GM12892 (cell line): ENCODE results near the gene PGF.
"Not testable (repeated sequence)": the region's sequence is repeated elsewhere in the genome, so short reads cannot be mapped to it uniquely, and the experiment has no call there.

Experiments
- POLR2A ChIP-seq: IDR thresholded peaks from 2 replicates; pipeline ENCODE4 v1.6.1; 2011; ENCODE audit warnings: low read depth, low read length, control low read depth
- POLR2AphosphoS5 ChIP-seq: IDR thresholded peaks from 2 replicates; pipeline ENCODE4 v1.6.1; 2011; ENCODE audit warnings: low read depth, low read length, control low read depth

DNA sequence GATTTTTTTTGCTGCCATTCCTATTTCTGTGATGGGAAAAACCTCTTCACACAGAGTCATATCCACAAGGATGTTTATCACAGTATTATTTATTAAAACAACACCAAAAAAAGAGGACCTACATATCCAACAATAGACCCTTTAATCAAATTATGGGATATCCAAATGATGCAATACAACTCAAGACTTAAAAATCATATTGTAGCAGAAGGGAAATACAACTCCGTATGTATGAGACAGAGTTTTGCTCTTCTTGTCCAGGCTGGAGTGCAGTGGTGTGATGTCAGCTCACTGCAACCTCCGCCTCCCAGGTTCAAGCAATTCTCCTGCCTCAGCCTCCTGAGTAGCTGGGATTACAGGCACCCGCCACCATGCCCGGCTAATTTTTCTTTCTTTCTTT is 22.5 kb downstream of the PGF start:
- TF ChIP-seq POLR2A, POLR2AphosphoS5: not testable (repeated sequence)
